ENCODE data around the gene COX10.

DNA sequence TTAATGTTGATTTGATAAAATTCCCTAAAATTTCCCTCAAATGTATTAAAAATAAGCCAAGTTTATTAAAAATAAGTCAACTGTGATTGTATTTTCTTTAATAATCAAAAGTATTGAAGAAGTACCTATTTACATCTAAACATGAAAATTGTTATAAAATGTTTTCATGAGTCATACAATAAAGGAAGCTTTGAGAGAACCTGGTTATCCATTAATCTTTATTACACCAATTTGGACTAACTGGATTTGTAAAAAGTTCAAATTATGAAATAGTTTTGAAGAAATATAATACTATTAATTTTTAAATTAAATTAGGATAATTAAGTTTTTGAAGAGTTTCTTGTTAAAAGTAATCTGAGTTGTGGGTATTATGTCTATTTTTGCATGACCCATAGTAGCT is 63.8 kb downstream of the COX10 start:
- no peak for TF ChIP-seq GATA2 (IDR thresholded peaks at IDR 0.05; ENCODE audit: low read depth, low read length)
- TF ChIP-seq GATA3 (IDR thresholded peaks at IDR 0.05; ENCODE audit: low read depth, low read length): no peak

Data from SH-SY5Y (cell line).